HEK293T (cell line): ENCODE results near the gene EML6.

Source experiments
- BHLHE40 ChIP-seq: fragments of 450-650 bp; IDR thresholded peaks from 2 replicates; pipeline ENCODE4 v1.6.1; 2016; ENCODE audit warnings: mild to moderate bottlenecking, moderate library complexity, borderline replicate concordance
- CTBP1 ChIP-seq: fragments of 450-650 bp; IDR thresholded peaks from 2 replicates; pipeline ENCODE4 v1.6.1; 2016; ENCODE audit warnings: borderline replicate concordance
- ELF4 ChIP-seq: fragments of 450-650 bp; IDR thresholded peaks from 2 replicates; pipeline ENCODE4 v1.6.1; 2017; ENCODE audit warnings: antibody characterized with exemption
- FOXA1 ChIP-seq: fragments of 450-650 bp; IDR thresholded peaks from 2 replicates; pipeline ENCODE4 v1.6.1; 2016; ENCODE audit warnings: mild to moderate bottlenecking
- FOXK2 ChIP-seq: fragments of 450-650 bp; IDR thresholded peaks from 2 replicates; pipeline ENCODE4 v1.6.1; 2016; ENCODE audit warnings: mild to moderate bottlenecking
- FOXM1 ChIP-seq: fragments of 450-650 bp; IDR thresholded peaks from 2 replicates; pipeline ENCODE4 v1.6.1; 2017; ENCODE audit warnings: mild to moderate bottlenecking, borderline replicate concordance
- L3MBTL2 ChIP-seq: fragments of 450-650 bp; conservative IDR thresholded peaks from 2 replicates; pipeline ENCODE4 v1.6.1; 2016; ENCODE audit warnings: mild to moderate bottlenecking
- LEF1 ChIP-seq: fragments of 450-650 bp; IDR thresholded peaks from 2 replicates; pipeline ENCODE4 v1.6.1; 2017; ENCODE audit warnings: mild to moderate bottlenecking, borderline replicate concordance
- NFRKB ChIP-seq: fragments of 450-650 bp; IDR thresholded peaks from 2 replicates; pipeline ENCODE4 v1.6.1; 2016; ENCODE audit warnings: mild to moderate bottlenecking, moderate library complexity
- PKNOX1 ChIP-seq: fragments of 450-650 bp; IDR thresholded peaks from 2 replicates; pipeline ENCODE4 v1.6.1; 2016
- SP1 ChIP-seq: fragments of 450-650 bp; IDR thresholded peaks from 2 replicates; pipeline ENCODE4 v1.6.1; 2017
- SUZ12 ChIP-seq: fragments of 450-650 bp; IDR thresholded peaks from 2 replicates; pipeline ENCODE4 v1.6.1; 2016; ENCODE audit warnings: mild to moderate bottlenecking
- TARDBP ChIP-seq: fragments of 450-650 bp; IDR thresholded peaks from 2 replicates; pipeline ENCODE4 v1.6.1; 2016
- ZNF384 ChIP-seq: fragments of 450-650 bp; IDR thresholded peaks from 2 replicates; pipeline ENCODE4 v1.6.1; 2016

- TF ChIP-seq FOXA1 (no peak), SP1 (no peak), BHLHE40 (no peak), CTBP1 (no peak), FOXK2 (no peak), NFRKB (no peak), ELF4 (no peak), FOXM1 (no peak), ZNF384 (no peak), PKNOX1 (no peak), TARDBP (no peak), L3MBTL2 (no peak), LEF1 (no peak), SUZ12 (no peak)
These were observed 143.4 kb downstream of the EML6 start for GRCh38 chr2:54866868-54867267.
